ENCODE results near the gene TNMD. TPM values are rescaled to one million over a fixed set of nuclear protein-coding genes. Genes with fewer than 3 reads are reported as not detected.

TNMD gene
- total RNA-seq, 1 experiment from 2014 or later: not detected

Other genes starting within 250 kb of the TNMD start
- 0.11 and 0.14 TPM in 2 replicates for gene PCDH19, start 174.7 kb upstream of the TNMD start, total RNA-seq (2022)
- 135 and 137 TPM in 2 replicates for gene TSPAN6, start 51.9 kb downstream of the TNMD start, total RNA-seq (2022)
- gene SRPX2, start 59.3 kb downstream of the TNMD start, total RNA-seq (2022): 3.6 and 5.3 TPM in 2 replicates
- 4.1 and 6.1 TPM in 2 replicates for gene SYTL4, start 147.2 kb downstream of the TNMD start, total RNA-seq (2022)
- 41.5 and 44.9 TPM in 2 replicates for gene CSTF2, start 235.5 kb downstream of the TNMD start, total RNA-seq (2022)